ENCODE data around the gene GOLGA6L6.
"Not testable (repeated sequence)": the region's sequence is repeated elsewhere in the genome, so short reads cannot be mapped to it uniquely, and the experiment has no call there.

GOLGA6L6 gene

GRCh38 chr15:20541700-20542099 lies at the start of gene GOLGA6L6:
Gene GOLGA6L6 (minus strand): TSS chr15:20541800. CDS start chr15:20541709, 91 bp downstream.
- not testable (repeated sequence) for DNase-seq

DNA sequence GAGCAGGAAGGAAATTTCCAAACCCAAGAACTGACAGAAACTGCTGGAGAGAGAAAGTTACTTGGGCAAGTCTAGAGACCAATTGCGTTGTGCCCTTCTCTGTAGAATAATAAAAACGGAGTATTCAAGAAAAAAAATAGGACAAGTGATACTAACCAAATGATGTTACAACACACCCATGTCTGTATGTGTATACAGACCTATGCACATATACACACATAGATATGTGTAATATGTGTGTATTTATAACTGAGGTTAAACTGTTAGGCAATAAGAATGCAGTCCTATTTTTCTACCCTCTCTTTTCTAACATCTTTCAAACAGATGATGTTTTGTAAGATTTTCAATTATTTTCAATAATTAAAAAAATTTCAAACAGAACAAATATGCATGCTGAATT lies 48.5 kb upstream of the GOLGA6L6 start:
- not testable (repeated sequence) for DNase-seq

DNA sequence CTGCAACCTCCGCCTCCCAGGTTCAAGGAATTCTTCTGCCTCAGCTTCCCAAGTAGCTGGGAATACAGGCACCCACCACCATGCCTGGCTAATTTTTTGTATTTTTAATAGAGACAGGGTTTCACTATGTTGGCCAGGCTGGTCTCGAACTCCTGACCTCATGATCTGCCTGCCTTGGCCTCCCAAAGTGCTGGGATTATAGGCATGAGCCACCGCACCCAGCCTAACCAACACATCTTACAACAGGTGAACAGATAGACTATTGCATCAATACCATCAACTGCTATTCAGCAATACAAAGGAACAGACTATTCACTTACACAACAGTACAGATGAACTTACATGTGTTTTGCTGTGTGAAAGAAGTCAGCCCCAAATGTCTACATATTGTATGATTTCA lies 45.2 kb upstream of the GOLGA6L6 start:
- DNase-seq, result not testable (repeated sequence)

DNA sequence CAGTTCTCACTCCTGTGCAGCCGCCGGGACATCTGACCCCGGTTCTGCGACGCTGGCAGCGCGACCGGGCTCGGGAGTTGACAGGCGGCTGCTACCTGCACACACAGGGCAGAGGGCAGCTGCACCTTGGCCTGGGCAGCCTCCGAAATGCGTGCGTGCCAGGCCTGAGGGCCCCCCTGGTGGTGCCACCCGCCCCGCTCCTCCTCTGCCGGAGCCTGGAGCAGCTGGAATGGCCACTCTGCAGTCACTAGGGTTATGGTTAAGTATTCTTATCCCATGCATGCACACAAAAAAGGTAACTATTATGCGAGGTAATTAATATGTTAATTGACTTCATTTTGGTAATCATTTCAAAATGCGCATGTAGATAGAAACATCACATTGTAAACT lies 41.1 kb upstream of the GOLGA6L6 start:
- DNase-seq, result not testable (repeated sequence)

DNA sequence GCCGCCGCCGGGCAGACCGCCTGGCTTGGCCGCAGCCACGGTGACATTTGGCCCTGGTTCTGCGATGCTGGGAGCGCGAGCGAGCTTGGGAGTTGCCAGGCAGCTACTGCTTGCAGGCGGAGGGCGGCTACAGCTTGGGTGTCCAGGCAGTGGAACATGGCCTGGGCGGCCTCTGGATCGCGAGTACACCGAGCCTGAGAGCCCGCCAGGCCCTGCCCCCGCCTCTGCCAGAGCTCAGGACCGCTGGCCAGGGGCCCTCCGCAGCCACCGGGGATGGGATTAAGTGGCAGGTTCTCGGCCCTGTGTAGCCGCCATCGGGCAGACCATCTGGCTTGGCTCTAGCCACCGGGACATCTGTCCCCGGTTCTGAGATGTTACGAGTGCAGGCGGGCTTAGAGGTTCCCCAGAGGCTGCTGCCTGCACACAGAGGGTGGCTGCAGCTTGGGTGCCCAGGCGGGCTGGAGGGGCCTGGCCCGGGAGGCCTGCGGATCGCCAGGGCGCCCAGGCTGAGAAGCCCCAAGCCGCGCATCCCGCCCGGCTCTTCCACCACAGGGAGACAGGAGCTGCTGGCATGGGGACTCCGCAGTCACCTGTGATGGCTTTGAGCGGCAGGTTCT lies 40.6 kb upstream of the GOLGA6L6 start:
- not testable (repeated sequence) for DNase-seq

- DNase-seq, result not testable (repeated sequence)
Measured at GRCh38 chr15:20581261-20582108, 39.9 kb upstream of the GOLGA6L6 start.

- DNase-seq, result not testable (repeated sequence)
Measured at GRCh38 chr15:20579662-20580061, 38.1 kb upstream of the GOLGA6L6 start.

DNA sequence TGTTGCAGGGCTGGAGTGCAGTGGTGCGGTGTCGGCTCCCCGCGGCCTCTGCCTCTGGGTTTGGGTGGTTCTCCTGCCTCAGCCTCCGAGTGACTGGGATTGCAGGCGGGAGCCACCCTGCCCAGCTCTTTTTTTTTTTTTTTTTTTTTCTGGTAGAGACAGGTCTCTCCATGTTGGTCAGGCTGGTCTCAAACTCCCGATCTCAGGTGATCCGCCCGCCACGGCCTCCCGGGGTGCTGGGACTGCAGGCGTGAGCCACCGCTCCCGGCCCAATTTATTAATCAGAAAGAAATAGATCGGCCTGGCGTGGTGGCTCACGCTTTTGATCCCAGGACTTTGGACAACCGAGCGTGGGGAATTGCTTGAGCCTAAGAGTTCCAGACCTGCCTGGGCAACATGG lies 9.7 kb upstream of the GOLGA6L6 start:
- not testable (repeated sequence) for DNase-seq

- DNase-seq, result not testable (repeated sequence)
Measured at GRCh38 chr15:20505926-20506658, 35.5 kb downstream of the GOLGA6L6 start.

- DNase-seq, result not testable (repeated sequence)
Measured at GRCh38 chr15:20502839-20503238, 38.8 kb downstream of the GOLGA6L6 start.

DNA sequence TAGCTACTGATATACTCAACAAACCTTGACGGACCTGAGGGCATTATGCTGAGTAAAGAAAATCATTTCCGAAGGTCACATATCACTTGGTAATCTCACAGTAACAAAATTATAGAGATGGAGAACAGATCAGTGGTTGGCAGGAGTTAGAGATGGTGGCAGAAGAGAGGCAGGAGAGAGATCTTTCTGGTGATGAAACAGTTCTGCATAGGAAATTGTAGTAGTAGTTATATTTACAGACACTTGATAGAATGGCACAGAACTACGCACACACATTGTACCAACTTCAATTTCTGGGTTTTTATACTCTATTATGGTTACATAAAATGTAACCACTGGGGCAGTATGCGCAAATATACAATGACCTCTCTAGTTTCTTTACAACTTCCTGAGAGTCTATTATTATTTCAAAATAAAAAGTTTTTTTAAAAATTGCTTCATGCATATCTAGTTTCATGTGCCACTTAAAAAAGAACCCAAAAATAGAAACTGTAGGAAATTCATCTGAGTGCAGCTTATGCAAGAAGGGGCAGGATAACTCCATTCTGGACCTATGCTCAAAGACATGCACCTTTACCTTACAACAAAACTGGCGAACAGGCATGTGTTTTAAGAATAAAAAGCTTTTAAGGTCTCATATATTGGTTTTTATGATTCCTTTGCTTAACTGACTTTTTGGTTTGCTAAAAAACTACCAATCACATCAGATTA lies 39.9 kb downstream of the GOLGA6L6 start:
- DNase-seq, result not testable (repeated sequence)

DNA sequence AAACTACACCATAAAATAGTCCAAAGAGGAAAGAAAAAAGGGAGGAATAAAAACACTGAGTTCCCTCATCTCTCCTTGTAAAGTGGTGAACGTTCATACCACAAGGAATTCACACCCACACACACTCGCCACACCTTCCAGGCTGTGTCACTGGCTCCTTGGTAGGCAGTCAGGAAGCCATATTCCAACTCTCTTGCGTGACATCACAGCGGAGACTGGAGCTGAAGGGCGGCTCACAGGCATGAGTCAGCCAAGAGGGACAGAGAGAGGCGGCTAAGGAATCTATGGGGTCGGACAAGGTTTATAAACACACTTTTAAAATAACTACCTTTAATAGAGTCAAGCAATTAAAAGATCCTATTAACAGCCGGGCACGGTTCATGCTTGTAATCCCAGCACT lies 43.8 kb downstream of the GOLGA6L6 start:
- not testable (repeated sequence) for DNase-seq

GRCh38 chr15:20493035-20493434 lies 48.6 kb downstream of the GOLGA6L6 start:
- DNase-seq, result not testable (repeated sequence)

- not testable (repeated sequence) for DNase-seq
Measured at GRCh38 chr15:20492598-20492997, 49.0 kb downstream of the GOLGA6L6 start.

GRCh38 chr15:20489320-20489719 lies 52.3 kb downstream of the GOLGA6L6 start:
- DNase-seq, result not testable (repeated sequence)
